Stomach (tissue), 9 donors: ENCODE measurements around the gene SET. TPM values are rescaled to one million over a fixed set of nuclear protein-coding genes. Genes with fewer than 3 reads are reported as not detected.
"Not testable (repeated sequence)": the region's sequence is repeated elsewhere in the genome, so short reads cannot be mapped to it uniquely, and the experiment has no call there.

Experiments used
- DNase-seq, 2 donors: peaks; one replicate each; pipeline versions ENCODE4 v3.0.0 to v3.0.0-alpha.2; 2013 to 2019
- H3K27ac ChIP-seq, 5 donors: fragments of 200-600 bp in 4 of 5; sonication (generic) in 4 of 5; one replicate each; pipeline ENCODE4 v1.5.1; 2013 to 2019; ENCODE audit warnings: mild to moderate bottlenecking in 1 of 5, moderate library complexity in 1 of 5
- H3K27me3 ChIP-seq, 3 donors: fragments of 200-600 bp; sonication (generic); one replicate each; pipeline ENCODE4 v1.5.1; 2017 to 2019; ENCODE audit warnings: mixed run types in 1 of 3
- H3K36me3 ChIP-seq, 4 donors: fragments of 200-600 bp; sonication (generic); 1 replicate in 3 of 4; 2 replicates in 1 of 4; pipeline ENCODE4 v1.5.1; 2016 to 2019
- H3K4me1 ChIP-seq, 4 donors: fragments of 200-600 bp; sonication (generic); one replicate each; pipeline ENCODE4 v1.5.1; 2016 to 2019
- H3K4me3 ChIP-seq, 4 donors: fragments of 200-600 bp; sonication (generic) in 3 of 4; one replicate each; pipeline ENCODE4 v1.5.1; 2016 to 2019; ENCODE audit warnings: mild to moderate bottlenecking in 1 of 4
- H3K9me3 ChIP-seq, 4 donors: fragments of 200-600 bp; sonication (generic); one replicate each; pipeline ENCODE4 v1.5.1; 2016 to 2019
- EP300 ChIP-seq: sonication (generic); formaldehyde crosslinking; IDR thresholded peaks from one replicate; pipeline ENCODE4 v1.6.1; 2017; ENCODE audit warnings: antibody characterized with exemption
- POLR2A ChIP-seq, 4 donors: fragments of 450-650 bp; IDR thresholded peaks; one replicate each; pipeline ENCODE4 v1.6.1; 2016; ENCODE audit warnings: antibody characterized with exemption in 4 of 4, control low read depth in 2 of 4, mild to moderate bottlenecking in 1 of 4, moderate library complexity in 1 of 4
- POLR2AphosphoS5 ChIP-seq, 3 donors: sonication (generic); formaldehyde crosslinking; IDR thresholded peaks; one replicate each; pipeline ENCODE4 v1.6.1; 2016; ENCODE audit warnings: antibody characterized with exemption in 3 of 3
- WGBS, 5 donors: extraction: QIAGEN DNeasy Blood & Tissue Kit in 3 of 5; methylation state at CpG; one replicate each; pipeline versions ENCODE4 v1.1.5 to v1.1.7; 2013 to 2018; 5-methylcytosine and 5-hydroxymethylcytosine counted together
- intact Hi-C: fragments of 100-400 bp; cut with DNase I; formaldehyde crosslinking; loops from one replicate; pipeline ENCODE4 v1.15.1; 2023; ENCODE audit warnings: low total_unique reads
- polyA plus RNA-seq, 3 donors: library from polyadenylated mRNA; stranded (reverse); fragments of 200-250 nt; gene quantifications; one replicate each; pipeline ENCODE4 v1.2.3, GENCODE V29; 2013
- total RNA-seq, 5 donors: library from RNA; depleted of rRNA; stranded (reverse); fragments of >200 nt; gene quantifications; one replicate each; pipeline versions ENCODE4 v1.1.0 to v1.2.3, GENCODE V29; 2014 to 2016
- TF ChIP-seq, protein P1 (sequence below), 7 experiments: fragments of 450-650 bp in 4 of 7; fragments of 200-600 bp in 3 of 7; sonication (generic) in 3 of 7; IDR thresholded peaks; one replicate each; pipeline ENCODE4 v1.5.1; 2016 to 2019; ENCODE audit warnings: antibody characterized with exemption in 7 of 7, control low read depth in 2 of 7, mild to moderate bottlenecking in 1 of 7
- donor health status: healthy with polysubstance abuse.
- donor health status: Bipolar disorder and iron deficiency.
- donor health status: healthy.

Gene SET
- total and polyA plus RNA-seq, 8 donors = 49.0 to 489 (median 117) TPM

DNA sequence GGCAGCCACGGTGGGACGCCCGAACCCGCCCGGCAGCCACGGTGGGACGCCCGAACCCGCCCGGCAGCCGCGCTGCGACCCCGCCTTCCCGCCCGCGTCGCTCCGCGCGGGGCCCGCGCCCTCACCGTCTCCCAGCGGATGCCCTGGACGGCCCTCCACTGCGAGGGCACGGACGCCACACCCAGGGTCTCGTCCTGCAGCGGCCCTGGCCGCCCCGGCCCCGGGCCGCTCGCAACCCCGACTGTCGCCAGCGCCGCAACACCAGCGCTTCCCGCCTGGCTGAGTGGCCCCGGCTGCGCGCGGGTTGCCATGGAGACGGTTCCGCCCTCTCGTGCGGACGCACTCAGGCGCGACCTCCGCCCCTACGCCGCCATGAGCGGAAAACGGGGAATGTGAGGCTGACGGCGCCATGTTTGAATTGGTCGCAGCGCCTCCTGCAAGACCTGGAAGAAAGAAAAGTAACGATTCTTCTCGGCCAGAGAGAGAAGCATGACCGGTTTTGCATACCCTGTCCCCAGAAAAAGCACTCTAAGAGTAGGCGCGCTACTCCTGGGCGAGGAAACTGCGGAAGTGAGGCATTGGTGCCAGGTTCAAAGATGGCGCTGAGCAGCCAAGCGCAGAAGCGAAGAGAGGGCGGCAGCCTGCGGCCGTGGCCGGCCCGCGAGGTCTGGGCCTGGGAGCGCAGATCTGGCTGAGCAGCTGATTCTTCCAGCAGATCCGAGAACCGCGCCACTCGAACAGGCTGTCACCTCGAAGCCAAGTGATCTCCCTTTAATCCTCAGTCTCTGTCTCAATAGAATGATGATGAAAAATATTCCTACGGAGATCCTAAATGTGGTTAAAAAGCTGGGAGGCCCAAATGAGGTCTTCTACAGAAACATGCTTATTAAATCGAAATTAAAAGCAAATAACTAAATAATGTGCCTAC is 32.3 kb upstream of the SET start, which contains the start of gene DYNC2I2:
Gene DYNC2I2, minus strand, starts transcription at position 432 of the 928 bp plus-strand sequence. Its CDS starts 121 bp downstream, at position 311.
- TF ChIP-seq, protein P1, sequence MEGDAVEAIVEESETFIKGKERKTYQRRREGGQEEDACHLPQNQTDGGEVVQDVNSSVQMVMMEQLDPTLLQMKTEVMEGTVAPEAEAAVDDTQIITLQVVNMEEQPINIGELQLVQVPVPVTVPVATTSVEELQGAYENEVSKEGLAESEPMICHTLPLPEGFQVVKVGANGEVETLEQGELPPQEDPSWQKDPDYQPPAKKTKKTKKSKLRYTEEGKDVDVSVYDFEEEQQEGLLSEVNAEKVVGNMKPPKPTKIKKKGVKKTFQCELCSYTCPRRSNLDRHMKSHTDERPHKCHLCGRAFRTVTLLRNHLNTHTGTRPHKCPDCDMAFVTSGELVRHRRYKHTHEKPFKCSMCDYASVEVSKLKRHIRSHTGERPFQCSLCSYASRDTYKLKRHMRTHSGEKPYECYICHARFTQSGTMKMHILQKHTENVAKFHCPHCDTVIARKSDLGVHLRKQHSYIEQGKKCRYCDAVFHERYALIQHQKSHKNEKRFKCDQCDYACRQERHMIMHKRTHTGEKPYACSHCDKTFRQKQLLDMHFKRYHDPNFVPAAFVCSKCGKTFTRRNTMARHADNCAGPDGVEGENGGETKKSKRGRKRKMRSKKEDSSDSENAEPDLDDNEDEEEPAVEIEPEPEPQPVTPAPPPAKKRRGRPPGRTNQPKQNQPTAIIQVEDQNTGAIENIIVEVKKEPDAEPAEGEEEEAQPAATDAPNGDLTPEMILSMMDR (IDR thresholded peaks at IDR 0.05) = no peak
- TF ChIP-seq EP300 (no peak), POLR2A (IDR thresholded peaks at IDR 0.05) (no peak), POLR2AphosphoS5 (IDR thresholded peaks at IDR 0.05) (peak; percentile 43 to 89 (median 57))
- intact Hi-C loops = no loop called here
- peak; percentile 98 to 99 for DNase-seq
- 0 to 2% (median 1%) methylated on average over 53 to 86 of the region's 86 CpGs for WGBS, 5 donors
- Histone ChIP-seq H3K9me3 (no peaks in the 10 kb centered on the region), H3K4me3 (peak within 1 kb of the TSS; percentile 66 to 86 (median 80)), H3K4me1 (peaks cover 7 to 13% (median 8%) of the 10 kb centered on the region in 4 donors), H3K27me3 (no peaks in the 10 kb centered on the region), H3K36me3 (no peaks in the 10 kb centered on the region), H3K27ac (peak within 1 kb of the TSS; percentile 94 to 99 (median 98))

DNA sequence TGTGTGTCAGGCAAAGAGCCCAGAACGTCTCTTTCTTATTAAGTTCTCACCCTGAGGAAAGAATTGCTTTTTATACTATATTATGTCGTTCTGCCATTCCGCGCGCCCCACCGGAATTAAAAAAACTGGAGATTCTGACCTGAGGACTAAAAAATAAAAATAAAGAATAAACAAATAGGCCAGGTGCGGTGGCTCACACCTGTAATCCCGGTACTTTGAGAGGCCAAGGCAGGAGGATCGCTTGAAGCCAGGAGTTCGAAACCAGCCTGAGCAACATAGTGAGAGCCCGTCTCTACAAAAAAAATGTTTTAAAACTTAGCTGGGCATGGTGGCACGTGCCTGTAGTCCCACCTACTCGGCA is 31.7 kb upstream of the SET start:
- Histone ChIP-seq H3K27me3 (no peaks in the 10 kb centered on the region), H3K36me3 (no peaks in the 10 kb centered on the region), H3K4me3 (peak overlapping the region in 1 of 4 donors; percentile 78), H3K4me1 (peaks cover 7 to 13% (median 8%) of the 10 kb centered on the region in 4 donors), H3K27ac (peak overlapping the region in 4 of 5 donors; percentile 94 to 98 (median 97)), H3K9me3 (no peaks in the 10 kb centered on the region)
- WGBS, 5 donors = 96 to 98% (median 97%) methylated on average over 13 of the region's 13 CpGs
- intact Hi-C loops = no loop called here
- TF ChIP-seq POLR2A (IDR thresholded peaks at IDR 0.05) (no peak), EP300 (no peak), POLR2AphosphoS5 (IDR thresholded peaks at IDR 0.05) (no peak)
- TF ChIP-seq, protein P1 (IDR thresholded peaks at IDR 0.05) = no peak
- no peak for DNase-seq

DNA sequence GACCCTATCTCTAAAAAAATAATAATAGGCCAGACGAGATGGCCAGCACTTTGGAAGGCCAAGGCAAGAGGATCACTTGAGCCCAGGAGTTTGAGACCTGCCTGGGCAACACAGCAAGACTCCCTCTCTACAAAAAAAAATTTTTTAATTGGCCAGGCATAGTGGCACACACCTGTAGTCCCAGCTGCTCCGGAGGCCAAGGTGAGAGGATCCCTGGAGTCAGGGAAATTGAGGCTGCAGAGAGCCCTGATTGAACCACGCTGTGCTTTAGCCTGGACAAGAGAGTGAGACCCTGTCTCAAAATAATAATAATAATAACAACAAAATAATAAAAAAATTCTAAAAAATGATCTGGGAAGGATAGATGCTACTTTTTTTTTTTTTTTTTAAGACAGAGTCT is 31.2 kb upstream of the SET start:
- DNase-seq = no peak
- Histone ChIP-seq H3K4me3 (no peak overlapping the region), H3K27me3 (no peaks in the 10 kb centered on the region), H3K27ac (no peak overlapping the region), H3K4me1 (peaks cover 7 to 13% (median 8%) of the 10 kb centered on the region in 4 donors), H3K36me3 (no peaks in the 10 kb centered on the region), H3K9me3 (no peaks in the 10 kb centered on the region)
- intact Hi-C loops = no loop called here
- TF ChIP-seq POLR2A (IDR thresholded peaks at IDR 0.05) (no peak), POLR2AphosphoS5 (IDR thresholded peaks at IDR 0.05) (no peak), EP300 (no peak)
- TF ChIP-seq, protein P1 (IDR thresholded peaks at IDR 0.05) = no peak
- WGBS, 5 donors = 94 to 98% (median 96%) methylated on average over 3 of the region's 3 CpGs

DNA sequence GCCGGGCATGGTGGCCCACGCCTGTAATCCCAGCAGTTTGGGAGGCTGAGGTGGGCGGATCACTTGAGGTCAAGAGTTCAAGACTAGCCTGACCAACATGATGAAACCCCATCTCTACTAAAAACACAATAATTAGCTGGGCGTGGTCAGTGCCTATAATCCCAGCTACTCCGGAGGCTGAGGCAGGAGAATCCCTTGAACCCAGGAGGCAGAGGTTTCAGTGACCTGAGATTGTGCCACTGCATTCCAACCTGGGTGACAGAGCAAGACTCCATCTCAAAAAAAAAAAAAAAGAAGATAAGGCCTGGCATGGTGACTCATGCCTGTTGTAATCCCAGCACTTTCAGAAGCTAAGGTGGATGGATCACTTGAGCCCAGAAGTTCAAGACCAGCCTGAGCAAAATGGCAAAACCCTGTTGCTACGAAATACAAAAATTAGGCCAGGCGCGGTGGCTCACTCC is 22.5 kb upstream of the SET start:
- H3K4me1 ChIP-seq, DNase-seq, H3K36me3 ChIP-seq, H3K27ac ChIP-seq, H3K27me3 ChIP-seq, H3K4me3 ChIP-seq, H3K9me3 ChIP-seq, intact Hi-C loops: not testable (repeated sequence)
- WGBS, 5 donors = 90 to 93% (median 92%) methylated on average over 8 of the region's 8 CpGs

DNA sequence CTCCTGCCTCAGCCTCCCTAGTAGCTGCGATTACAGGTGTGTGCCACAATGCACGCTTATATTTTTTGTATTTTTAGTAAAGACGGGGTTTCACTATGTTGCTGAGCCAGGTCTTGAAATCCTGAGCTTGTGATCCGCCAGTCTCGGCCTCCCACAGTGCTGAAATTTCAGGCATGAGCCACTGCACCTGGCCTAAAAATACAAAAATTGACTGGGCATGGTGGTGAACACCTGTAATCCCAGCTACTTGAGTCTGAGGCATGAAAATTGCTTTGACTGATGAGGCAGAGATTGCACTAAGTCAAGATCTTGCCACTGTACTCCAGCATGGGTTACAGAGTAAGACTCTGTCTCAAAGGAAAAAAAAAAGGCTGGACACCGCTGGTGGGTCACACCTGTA is 19.2 kb upstream of the SET start:
- no peaks in the 10 kb centered on the region for H3K27me3 ChIP-seq
- DNase-seq = no peak
- no peaks in the 10 kb centered on the region for H3K36me3 ChIP-seq
- no peak overlapping the region for H3K27ac ChIP-seq
- no peaks in the 10 kb centered on the region for H3K9me3 ChIP-seq
- TF ChIP-seq POLR2A (IDR thresholded peaks at IDR 0.05) (no peak), POLR2AphosphoS5 (IDR thresholded peaks at IDR 0.05) (no peak), EP300 (no peak)
- TF ChIP-seq, protein P1 (IDR thresholded peaks at IDR 0.05) = no peak
- intact Hi-C loops = no loop called here
- WGBS, 5 donors = 92 to 98% (median 95%) methylated on average over 6 of the region's 6 CpGs
- no peak overlapping the region for H3K4me3 ChIP-seq
- no peaks in the 10 kb centered on the region for H3K4me1 ChIP-seq
